ENCODE measurements around the gene PDE7B.
"Not testable (repeated sequence)": the region's sequence is repeated elsewhere in the genome, so short reads cannot be mapped to it uniquely, and the experiment has no call there.

The PDE7B gene

DNA sequence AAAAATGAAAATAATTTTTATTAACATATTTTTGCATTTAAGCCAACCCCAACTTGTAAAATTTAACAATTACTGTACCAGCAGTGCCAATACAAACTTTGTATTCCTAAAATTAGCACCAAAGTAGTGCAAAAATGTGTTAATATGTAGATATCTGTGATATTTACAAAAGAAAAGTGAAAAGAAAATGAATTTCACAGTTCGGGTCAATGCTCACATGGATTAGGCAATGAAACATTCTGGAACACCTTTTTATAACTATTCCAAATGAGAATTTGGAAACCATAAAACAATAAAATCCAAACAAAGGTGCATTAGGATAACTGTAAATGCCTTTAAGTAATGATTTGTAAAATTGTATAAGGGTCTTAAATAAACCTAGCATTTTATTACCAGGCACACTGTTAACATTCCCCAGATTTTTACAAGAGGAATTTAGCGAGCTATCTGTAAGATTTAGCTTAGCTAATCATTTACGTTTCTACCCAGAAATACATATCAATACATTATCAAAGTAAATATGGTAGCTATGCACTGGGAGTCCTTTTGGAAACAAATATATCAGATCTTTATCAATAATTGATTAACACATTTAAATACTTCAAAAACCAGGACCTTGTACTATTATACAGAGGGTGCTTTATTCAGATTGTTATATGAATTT lies 286.4 kb downstream of the PDE7B start:
- DNase-seq: no peak
- H3K23ac ChIP-seq (ENCODE audit: low read length): no peak overlapping the region

GRCh38 chr6:136139111-136139510 lies 287.6 kb downstream of the PDE7B start:
- H3K4me3 ChIP-seq (ENCODE audit: low read depth, low read length); H2AFZ ChIP-seq (ENCODE audit: insufficient read depth, low read length, poor library complexity); H4K91ac ChIP-seq (ENCODE audit: low read depth, low read length); H3K9me3 ChIP-seq (ENCODE audit: insufficient read depth, low read depth, low read length); H3K79me2 ChIP-seq (ENCODE audit: control insufficient read depth, insufficient read depth, low read length, poor library complexity); H3K23ac ChIP-seq (ENCODE audit: low read length); H3K14ac ChIP-seq (ENCODE audit: low read length); H3K79me1 ChIP-seq (ENCODE audit: low read length); H2AK5ac ChIP-seq (ENCODE audit: low read length); H2BK120ac ChIP-seq (ENCODE audit: insufficient read depth, low read length, poor library complexity); H2BK5ac ChIP-seq (ENCODE audit: low read depth, low read length, poor library complexity); H3K27ac ChIP-seq (ENCODE audit: low read depth, low read length); H2BK12ac ChIP-seq (ENCODE audit: low read length); DNase-seq; H3K4me2 ChIP-seq (ENCODE audit: low read length); H3K27me3 ChIP-seq (ENCODE audit: insufficient read depth, low read length); H3K36me3 ChIP-seq (ENCODE audit: control insufficient read depth in 1 of 2, insufficient read depth in 2 of 2, low read length in 2 of 2); H3K18ac ChIP-seq (ENCODE audit: low read length); H4K8ac ChIP-seq (ENCODE audit: low read depth, low read length); H4K12ac ChIP-seq (ENCODE audit: low read depth, low read length); H3K9ac ChIP-seq (ENCODE audit: low read length); H3K4ac ChIP-seq (ENCODE audit: low read depth, low read length); H3K4me1 ChIP-seq (ENCODE audit: control insufficient read depth in 1 of 2, insufficient read depth in 2 of 2, low read length in 2 of 2): not testable (repeated sequence)
- no CpG with 5 or more reads among the region's 6 CpGs for WGBS (ENCODE audit: extremely low coverage, insufficient coverage, insufficient read length)

More for the DNA sequence above, 286.4 kb downstream of the PDE7B start:
- no peak overlapping the region for H2BK5ac ChIP-seq (ENCODE audit: low read depth, low read length, poor library complexity)
- no CpG with 5 or more reads among the region's 3 CpGs for WGBS (ENCODE audit: extremely low coverage, insufficient coverage, insufficient read length)
- H2BK120ac ChIP-seq (ENCODE audit: insufficient read depth, low read length, poor library complexity): no peak overlapping the region
- H3K36me3 ChIP-seq (ENCODE audit: control insufficient read depth in 1 of 2, insufficient read depth in 2 of 2, low read length in 2 of 2): no peaks in the 10 kb centered on the region
- H2AK5ac ChIP-seq (ENCODE audit: low read length): no peak overlapping the region
- H3K4ac ChIP-seq (ENCODE audit: low read depth, low read length): no peak overlapping the region
- H3K79me2 ChIP-seq (ENCODE audit: control insufficient read depth, insufficient read depth, low read length, poor library complexity): no peaks in the 10 kb centered on the region
- H3K4me2 ChIP-seq (ENCODE audit: low read length): no peak overlapping the region
- H3K14ac ChIP-seq (ENCODE audit: low read length): no peak overlapping the region
- no peak overlapping the region for H4K8ac ChIP-seq (ENCODE audit: low read depth, low read length)
- no peaks in the 10 kb centered on the region for H3K79me1 ChIP-seq (ENCODE audit: low read length)
- H3K18ac ChIP-seq (ENCODE audit: low read length): no peak overlapping the region
- H4K91ac ChIP-seq (ENCODE audit: low read depth, low read length): no peak overlapping the region
- H3K4me1 ChIP-seq (ENCODE audit: control insufficient read depth in 1 of 2, insufficient read depth in 2 of 2, low read length in 2 of 2): no peaks in the 10 kb centered on the region
- H4K12ac ChIP-seq (ENCODE audit: low read depth, low read length): no peak overlapping the region
- no peaks in the 10 kb centered on the region for H3K27me3 ChIP-seq (ENCODE audit: insufficient read depth, low read length)
- no peak overlapping the region for H2BK12ac ChIP-seq (ENCODE audit: low read length)
- no peak overlapping the region for H3K4me3 ChIP-seq (ENCODE audit: low read depth, low read length)
- H3K27ac ChIP-seq (ENCODE audit: low read depth, low read length): no peak overlapping the region
- no peak overlapping the region for H2AFZ ChIP-seq (ENCODE audit: insufficient read depth, low read length, poor library complexity)
- no peaks in the 10 kb centered on the region for H3K9me3 ChIP-seq (ENCODE audit: insufficient read depth, low read depth, low read length)
- H3K9ac ChIP-seq (ENCODE audit: low read length): no peak overlapping the region

- no peak overlapping the region for H2AFZ ChIP-seq (ENCODE audit: insufficient read depth, low read length, poor library complexity)
- H3K18ac ChIP-seq (ENCODE audit: low read length): no peak overlapping the region
- H2BK5ac ChIP-seq (ENCODE audit: low read depth, low read length, poor library complexity): no peak overlapping the region
- H3K79me2 ChIP-seq (ENCODE audit: control insufficient read depth, insufficient read depth, low read length, poor library complexity): no peaks in the 10 kb centered on the region
- H3K4me1 ChIP-seq (ENCODE audit: control insufficient read depth in 1 of 2, insufficient read depth in 2 of 2, low read length in 2 of 2): no peaks in the 10 kb centered on the region
- no peak overlapping the region for H3K4ac ChIP-seq (ENCODE audit: low read depth, low read length)
- no peak overlapping the region for H2AK5ac ChIP-seq (ENCODE audit: low read length)
- H4K8ac ChIP-seq (ENCODE audit: low read depth, low read length): no peak overlapping the region
- H3K23ac ChIP-seq (ENCODE audit: low read length): no peak overlapping the region
- no peak overlapping the region for H2BK120ac ChIP-seq (ENCODE audit: insufficient read depth, low read length, poor library complexity)
- no peak for DNase-seq
- H3K4me3 ChIP-seq (ENCODE audit: low read depth, low read length): no peak overlapping the region
- H3K14ac ChIP-seq (ENCODE audit: low read length): no peak overlapping the region
- no peaks in the 10 kb centered on the region for H3K27me3 ChIP-seq (ENCODE audit: insufficient read depth, low read length)
- no peak overlapping the region for H3K9ac ChIP-seq (ENCODE audit: low read length)
- no peak overlapping the region for H3K4me2 ChIP-seq (ENCODE audit: low read length)
- H3K9me3 ChIP-seq (ENCODE audit: insufficient read depth, low read depth, low read length): no peaks in the 10 kb centered on the region
- no peak overlapping the region for H2BK12ac ChIP-seq (ENCODE audit: low read length)
- no peak overlapping the region for H3K27ac ChIP-seq (ENCODE audit: low read depth, low read length)
- no peaks in the 10 kb centered on the region for H3K36me3 ChIP-seq (ENCODE audit: control insufficient read depth in 1 of 2, insufficient read depth in 2 of 2, low read length in 2 of 2)
- H3K79me1 ChIP-seq (ENCODE audit: low read length): no peaks in the 10 kb centered on the region
- no peak overlapping the region for H4K12ac ChIP-seq (ENCODE audit: low read depth, low read length)
- H4K91ac ChIP-seq (ENCODE audit: low read depth, low read length): no peak overlapping the region
Observed at GRCh38 chr6:136144251-136145023, 292.9 kb downstream of the PDE7B start.

GRCh38 chr6:136146130-136146529 lies 294.6 kb downstream of the PDE7B start:
- no CpG with 5 or more reads among the region's 2 CpGs for WGBS (ENCODE audit: extremely low coverage, insufficient coverage, insufficient read length)
- H3K23ac ChIP-seq (ENCODE audit: low read length): no peak overlapping the region
- no peak overlapping the region for H3K18ac ChIP-seq (ENCODE audit: low read length)
- no peak overlapping the region for H3K4ac ChIP-seq (ENCODE audit: low read depth, low read length)
- H2BK5ac ChIP-seq (ENCODE audit: low read depth, low read length, poor library complexity): no peak overlapping the region
- no peak overlapping the region for H3K27ac ChIP-seq (ENCODE audit: low read depth, low read length)
- no peaks in the 10 kb centered on the region for H3K27me3 ChIP-seq (ENCODE audit: insufficient read depth, low read length)
- no peak overlapping the region for H2BK12ac ChIP-seq (ENCODE audit: low read length)
- no peak for DNase-seq
- H4K91ac ChIP-seq (ENCODE audit: low read depth, low read length): no peak overlapping the region
- H3K14ac ChIP-seq (ENCODE audit: low read length): no peak overlapping the region
- H2BK120ac ChIP-seq (ENCODE audit: insufficient read depth, low read length, poor library complexity): no peak overlapping the region
- no peaks in the 10 kb centered on the region for H3K36me3 ChIP-seq (ENCODE audit: control insufficient read depth in 1 of 2, insufficient read depth in 2 of 2, low read length in 2 of 2)
- H4K12ac ChIP-seq (ENCODE audit: low read depth, low read length): no peak overlapping the region
- H3K4me3 ChIP-seq (ENCODE audit: low read depth, low read length): no peak overlapping the region
- no peak overlapping the region for H2AK5ac ChIP-seq (ENCODE audit: low read length)
- H4K8ac ChIP-seq (ENCODE audit: low read depth, low read length): no peak overlapping the region
- H3K79me2 ChIP-seq (ENCODE audit: control insufficient read depth, insufficient read depth, low read length, poor library complexity): no peaks in the 10 kb centered on the region
- no peaks in the 10 kb centered on the region for H3K9me3 ChIP-seq (ENCODE audit: insufficient read depth, low read depth, low read length)
- H3K79me1 ChIP-seq (ENCODE audit: low read length): no peaks in the 10 kb centered on the region
- no peaks in the 10 kb centered on the region for H3K4me1 ChIP-seq (ENCODE audit: control insufficient read depth in 1 of 2, insufficient read depth in 2 of 2, low read length in 2 of 2)
- H3K9ac ChIP-seq (ENCODE audit: low read length): no peak overlapping the region
- H3K4me2 ChIP-seq (ENCODE audit: low read length): no peak overlapping the region
- H2AFZ ChIP-seq (ENCODE audit: insufficient read depth, low read length, poor library complexity): no peak overlapping the region
